HG03442 (cell line): Measurements from ENCODE around the gene IMPDH2.
"Not testable (repeated sequence)": the region's sequence is repeated elsewhere in the genome, so short reads cannot be mapped to it uniquely, and the experiment has no call there.

Experiments
- ATAC-seq: cut with Tn5 transposase; IDR thresholded peaks from one replicate; pipeline ENCODE4 v1.9.1; 2021; ENCODE audit warnings: mild to moderate bottlenecking, moderate library complexity; ENCODE audit not compliant: unreplicated experiment

The IMPDH2 gene

GRCh38 chr3:49021813-49022687, 7.1 kb downstream of the IMPDH2 start, which contains the start of gene NDUFAF3:
NDUFAF3 (plus strand) TSS chr3:49022121; CDS start chr3:49022145, 24 bp downstream.
- ATAC-seq: peak; percentile 57

DNA sequence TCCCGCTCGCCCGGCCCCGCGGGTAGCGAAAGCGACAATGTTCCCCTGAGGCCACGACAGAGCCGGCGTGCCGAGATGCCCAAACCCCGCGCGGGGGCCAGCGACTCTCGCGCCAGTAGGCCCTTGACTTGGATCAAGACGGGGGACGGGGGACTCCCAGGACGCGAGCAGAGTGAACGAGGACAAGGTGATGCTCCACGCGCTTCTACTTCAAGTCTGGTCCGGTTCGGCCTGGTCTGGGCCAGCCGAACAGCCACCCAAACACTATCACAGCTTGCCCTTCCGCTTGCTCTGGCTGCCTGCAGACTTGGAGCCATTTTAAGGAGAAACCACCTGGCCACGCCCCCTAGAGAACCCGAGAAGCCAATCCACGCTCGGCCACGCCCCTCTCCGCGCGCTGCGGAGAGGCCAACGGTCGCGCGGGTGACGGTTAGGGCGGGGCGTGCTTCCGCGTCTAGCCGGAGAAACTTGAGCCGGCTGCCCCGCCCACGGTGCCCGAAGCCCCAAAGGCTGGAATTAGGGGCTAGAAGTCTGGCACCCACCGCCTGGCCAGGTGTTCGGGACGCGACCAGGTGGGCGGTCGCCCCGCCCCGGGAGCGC, 7.9 kb downstream of the IMPDH2 start:
- peak; percentile 46 for ATAC-seq

GRCh38 chr3:49020330-49021212, 8.6 kb downstream of the IMPDH2 start:
- ATAC-seq: no peak

- no peak for ATAC-seq
Measured at GRCh38 chr3:49019941-49020329, 9.3 kb downstream of the IMPDH2 start.

GRCh38 chr3:49018707-49019006, 10.5 kb downstream of the IMPDH2 start:
- no peak for ATAC-seq

DNA sequence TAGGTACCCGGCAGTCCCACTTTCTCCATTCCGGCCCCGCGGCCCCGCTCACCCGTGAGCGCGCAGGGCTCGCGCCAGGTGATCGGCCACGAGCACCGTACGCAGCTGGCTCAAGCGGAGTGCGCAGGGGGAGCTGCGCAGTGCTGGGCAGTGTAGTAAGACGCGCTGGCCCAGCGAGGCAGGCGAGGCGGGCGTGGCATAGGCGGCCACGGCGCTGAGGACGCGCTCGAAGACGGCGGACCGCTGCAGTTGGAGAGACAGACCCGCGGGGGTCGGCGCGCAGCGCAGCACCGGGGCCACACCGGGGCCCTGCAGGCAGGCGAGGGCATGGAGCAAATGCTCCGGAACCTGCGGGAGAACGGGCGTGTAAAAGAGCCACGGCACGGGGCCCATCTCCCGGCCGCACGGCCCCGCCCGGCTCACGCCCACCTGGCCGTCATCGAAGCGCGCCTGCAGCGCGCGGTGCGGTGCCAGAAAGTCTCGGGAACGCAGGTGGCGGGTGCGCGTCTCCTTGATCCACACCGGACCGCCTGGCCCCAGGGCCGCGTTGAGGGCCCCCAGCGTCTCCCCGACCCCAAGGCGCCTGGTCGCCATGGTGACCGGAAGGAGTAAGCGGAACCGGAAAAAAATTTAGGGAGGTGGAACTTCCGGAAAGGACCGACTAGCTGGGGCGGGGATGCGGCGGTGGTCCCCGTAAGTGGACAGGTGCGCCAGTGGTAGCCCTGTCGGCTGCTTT, 11.1 kb downstream of the IMPDH2 start, which contains the start of gene DALRD3:
Gene DALRD3 (minus strand): TSS at position 610 of the 736 bp plus-strand sequence. CDS start 16 bp downstream, at position 594.
- no peak for ATAC-seq

- ATAC-seq: no peak
Measured at GRCh38 chr3:49017229-49017970, 11.8 kb downstream of the IMPDH2 start.

GRCh38 chr3:49016414-49017228, 12.6 kb downstream of the IMPDH2 start:
- ATAC-seq: no peak

DNA sequence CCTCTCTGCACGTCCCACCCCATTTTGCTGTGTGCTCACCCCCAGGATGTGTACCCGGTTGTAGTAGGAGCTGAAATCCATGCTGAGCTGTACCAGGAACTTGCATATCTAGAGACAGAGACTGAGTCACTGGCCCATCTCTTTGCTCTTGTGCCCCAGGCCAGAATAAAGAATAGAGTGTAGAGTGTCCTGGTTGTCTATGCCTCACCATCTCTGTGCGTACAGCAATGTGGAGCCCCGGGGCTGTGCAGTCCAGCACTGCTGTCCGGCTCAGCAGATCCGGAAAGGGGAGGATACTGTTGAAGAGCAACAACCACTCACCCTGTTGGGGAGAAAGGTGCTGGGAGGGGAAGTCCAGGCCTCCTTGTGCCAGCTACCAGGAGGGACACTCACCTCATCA, 13.4 kb downstream of the IMPDH2 start:
- ATAC-seq: no peak

DNA sequence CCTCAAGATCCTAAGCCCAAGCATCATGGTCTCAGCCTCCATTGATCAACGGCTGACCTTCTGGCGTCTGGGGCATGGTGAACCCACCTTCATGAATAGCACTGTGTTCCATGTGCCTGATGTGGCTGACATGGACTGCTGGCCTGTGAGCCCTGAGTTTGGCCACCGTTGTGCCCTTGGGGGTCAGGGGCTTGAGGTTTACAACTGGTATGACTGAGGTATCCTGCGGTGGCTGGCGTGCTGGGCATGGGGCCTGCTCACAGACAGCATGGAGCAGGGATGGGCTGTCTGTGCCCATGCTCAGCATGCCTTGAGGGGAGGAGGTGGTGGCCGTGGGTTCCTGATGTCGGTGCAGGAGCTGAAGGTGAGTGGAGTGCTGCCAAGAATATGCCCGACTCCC, 14.1 kb downstream of the IMPDH2 start:
- ATAC-seq: no peak

GRCh38 chr3:49013738-49014660, 15.2 kb downstream of the IMPDH2 start:
- no peak for ATAC-seq

- ATAC-seq: no peak
Measured at GRCh38 chr3:49013113-49013737, 16.0 kb downstream of the IMPDH2 start.

DNA sequence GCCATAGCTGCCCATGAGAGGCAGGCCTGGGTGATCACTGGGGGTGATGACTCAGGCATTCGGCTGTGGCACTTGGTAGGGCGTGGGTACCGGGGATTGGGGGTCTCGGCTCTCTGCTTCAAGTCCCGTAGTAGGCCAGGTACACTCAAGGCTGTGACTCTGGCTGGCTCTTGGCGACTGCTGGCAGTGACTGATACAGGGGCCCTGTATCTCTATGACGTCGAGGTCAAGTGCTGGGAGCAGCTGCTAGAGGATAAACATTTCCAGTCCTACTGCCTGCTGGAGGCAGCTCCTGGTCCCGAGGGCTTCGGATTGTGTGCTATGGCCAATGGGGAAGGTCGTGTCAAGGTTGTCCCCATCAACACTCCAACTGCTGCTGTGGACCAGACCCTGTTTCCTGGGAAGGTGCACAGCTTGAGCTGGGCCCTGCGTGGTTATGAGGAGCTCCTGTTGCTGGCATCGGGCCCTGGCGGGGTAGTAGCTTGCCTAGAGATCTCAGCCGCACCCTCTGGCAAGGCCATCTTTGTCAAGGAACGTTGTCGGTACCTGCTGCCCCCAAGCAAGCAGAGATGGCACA, 16.7 kb downstream of the IMPDH2 start:
- ATAC-seq: no peak

DNA sequence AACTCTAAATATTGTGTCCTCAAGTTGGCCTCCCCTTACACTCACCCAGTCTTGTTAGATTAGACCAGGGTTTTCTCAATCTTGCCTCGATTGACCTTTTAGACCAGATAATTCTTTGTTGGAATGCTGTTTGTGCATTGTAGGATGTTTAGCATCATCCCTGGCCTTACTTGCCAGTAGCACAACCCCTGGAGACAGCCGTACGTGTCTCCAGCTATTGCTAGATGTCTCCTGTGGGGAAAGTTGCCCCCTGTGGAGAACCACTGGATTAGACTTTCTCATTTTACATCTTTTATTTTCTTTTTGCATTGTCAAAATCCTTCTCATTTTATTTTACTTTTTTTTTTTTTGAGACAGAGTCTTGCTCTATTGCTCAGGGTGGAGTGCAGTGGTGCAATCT, 19.8 kb downstream of the IMPDH2 start:
- ATAC-seq: no peak

DNA sequence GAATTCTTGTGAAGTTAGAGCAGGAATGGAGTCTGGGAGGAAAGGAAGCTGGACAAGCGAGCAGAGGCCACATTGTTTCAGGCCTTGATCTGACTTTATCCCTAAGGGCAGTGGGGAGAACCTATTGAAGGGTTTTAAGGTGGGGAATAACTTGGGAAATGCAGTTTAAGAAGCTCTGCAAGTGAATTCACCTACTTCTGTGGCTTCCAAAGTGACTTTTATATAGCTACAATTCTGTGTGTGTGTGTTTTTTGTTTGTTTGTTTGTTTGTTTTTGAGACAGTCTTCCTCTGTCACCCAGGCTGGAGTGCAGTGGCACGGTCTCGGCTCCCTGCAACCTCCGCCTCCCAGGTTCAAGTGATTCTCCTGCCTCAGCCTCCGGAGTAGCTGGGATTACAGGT, 20.6 kb downstream of the IMPDH2 start:
- not testable (repeated sequence) for ATAC-seq

- ATAC-seq: peak; percentile 36
Measured at GRCh38 chr3:49007771-49008528, 21.2 kb downstream of the IMPDH2 start.
